ENCODE measurements around the gene ATAD5.

DNA sequence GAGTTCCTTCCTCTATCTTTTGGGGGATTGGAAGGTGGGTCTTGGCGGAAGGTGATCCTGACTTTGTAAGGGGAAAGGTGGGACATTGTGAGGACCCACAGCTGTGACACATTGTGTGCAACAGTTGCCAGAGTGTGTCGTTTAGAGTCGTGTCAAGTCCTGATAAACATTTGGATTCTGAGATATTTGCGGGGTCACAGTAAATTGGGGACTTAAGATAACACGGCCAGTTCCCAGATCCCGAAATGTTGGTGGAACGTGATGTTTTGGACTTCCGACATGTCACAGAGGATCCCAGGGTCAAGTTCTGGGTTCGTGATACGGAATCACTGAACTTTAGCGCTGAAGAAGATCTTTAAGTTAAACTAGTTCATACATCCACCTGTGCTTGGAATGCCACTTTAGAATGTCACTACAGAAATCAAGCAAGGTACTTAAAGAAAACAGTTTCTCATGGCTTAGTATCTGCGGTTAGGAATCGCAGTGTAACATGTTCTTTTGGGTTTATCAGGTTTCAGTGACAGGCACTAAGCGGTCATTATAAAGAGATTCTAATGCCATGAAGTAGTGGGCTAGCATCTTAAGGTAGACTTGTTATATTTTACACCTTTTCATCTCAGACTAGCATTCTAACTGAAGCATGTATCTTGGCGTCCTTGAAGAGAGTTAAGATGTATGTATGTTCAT lies 815 bp downstream of the ATAD5 start:
- TF ChIP-seq SP1 (IDR thresholded peaks at IDR 0.05): no peak
- TF ChIP-seq BHLHE40 (IDR thresholded peaks at IDR 0.05; ENCODE audit: borderline replicate concordance): no peak
- TF ChIP-seq NFRKB (IDR thresholded peaks at IDR 0.05): no peak
- no peak for TF ChIP-seq FOXK2 (IDR thresholded peaks at IDR 0.05)
